DMS114 treated with DMSO at 0.1 percent for 48 hours (cell line): ENCODE measurements around the gene CNTLN.
"Not testable (repeated sequence)": the region's sequence is repeated elsewhere in the genome, so short reads cannot be mapped to it uniquely, and the experiment has no call there.

Experiments used
- DNase-seq: peaks from one replicate; lab custom pipeline; 2025; ENCODE audit not compliant: unreplicated experiment; lab: John Stamatoyannopoulos, UW

Gene CNTLN

GRCh38 chr9:17291766-17292165, 156.9 kb downstream of the CNTLN start:
- no peak for DNase-seq

GRCh38 chr9:17293685-17294084, 158.8 kb downstream of the CNTLN start:
- DNase-seq, result no peak

GRCh38 chr9:17294822-17295624, 160.2 kb downstream of the CNTLN start:
- DNase-seq, result no peak

GRCh38 chr9:17315341-17315740, 180.5 kb downstream of the CNTLN start:
- no peak for DNase-seq

- DNase-seq, result no peak
Observed at GRCh38 chr9:17318821-17319320, 184.0 kb downstream of the CNTLN start.

GRCh38 chr9:17319864-17320263, 185.0 kb downstream of the CNTLN start:
- DNase-seq, result no peak

GRCh38 chr9:17322882-17323864, 188.3 kb downstream of the CNTLN start:
- DNase-seq, result no peak

- no peak for DNase-seq
Observed at GRCh38 chr9:17328331-17328730, 193.5 kb downstream of the CNTLN start.

GRCh38 chr9:17330097-17330496, 195.3 kb downstream of the CNTLN start:
- DNase-seq, result no peak

GRCh38 chr9:17332115-17332514, 197.3 kb downstream of the CNTLN start:
- no peak for DNase-seq

- DNase-seq, result no peak
Observed at GRCh38 chr9:17339156-17339555, 204.3 kb downstream of the CNTLN start.

GRCh38 chr9:17342696-17343095, 207.9 kb downstream of the CNTLN start:
- no peak for DNase-seq

- DNase-seq, result no peak
Observed at GRCh38 chr9:17349831-17350230, 215.0 kb downstream of the CNTLN start.

GRCh38 chr9:17354006-17354405, 219.2 kb downstream of the CNTLN start:
- DNase-seq, result not testable (repeated sequence)

GRCh38 chr9:17361378-17361777, 226.5 kb downstream of the CNTLN start:
- no peak for DNase-seq

- no peak for DNase-seq
Observed at GRCh38 chr9:17367035-17367434, 232.2 kb downstream of the CNTLN start.

- DNase-seq, result no peak
Observed at GRCh38 chr9:17380126-17380861, 245.5 kb downstream of the CNTLN start.

GRCh38 chr9:17387565-17387964, 252.7 kb downstream of the CNTLN start:
- no peak for DNase-seq

GRCh38 chr9:17389026-17389425, 254.2 kb downstream of the CNTLN start:
- no peak for DNase-seq

GRCh38 chr9:17394881-17395510, 260.2 kb downstream of the CNTLN start:
- DNase-seq, result no peak
